ENCODE measurements around the gene CNIH3. TPM values are rescaled to one million over a fixed set of nuclear protein-coding genes. Genes with fewer than 3 reads are reported as not detected.
A peak's percentile ranks its signal among the peaks of the same experiment; 100 is the strongest.

The CNIH3 gene
- total and polyA plus RNA-seq, 10 of the 15 experiments (the other 5 are each of a cell fraction or from before 2014, with no cell fraction given) = 0.77 to 5.8 (median 1.8) TPM

DNA sequence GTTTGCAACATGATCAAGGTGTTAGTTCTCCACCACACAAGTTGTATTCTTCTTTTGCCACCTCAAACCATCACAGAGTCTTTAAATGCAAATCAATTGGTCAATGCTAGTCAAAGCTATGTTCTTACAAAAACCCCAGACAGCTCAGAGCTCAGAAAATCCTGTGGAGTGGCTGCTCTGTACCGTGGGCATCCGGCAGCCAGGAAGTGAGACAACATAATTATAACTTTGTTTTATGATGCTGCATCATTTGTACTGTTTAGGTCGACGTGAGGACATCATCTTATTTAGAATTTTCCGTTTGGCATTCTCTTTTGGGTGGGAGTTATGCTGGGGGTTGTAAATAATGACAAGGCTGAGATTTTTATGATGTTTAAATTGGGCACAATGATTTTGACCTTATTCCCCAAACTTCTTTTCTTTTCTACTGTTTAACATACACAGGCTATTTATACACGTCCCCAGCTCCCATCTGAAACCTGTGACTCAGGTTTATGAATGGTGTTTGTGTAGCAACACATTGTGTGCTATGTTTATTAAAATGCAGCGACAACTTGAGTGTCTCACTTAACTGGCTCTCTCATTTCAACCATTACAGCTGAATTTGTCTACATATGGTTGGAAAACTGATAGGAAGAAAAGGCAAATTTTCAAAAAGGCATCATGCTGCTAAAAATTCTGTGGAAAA is 124.0 kb downstream of the CNIH3 start (continued):
- TF ChIP-seq, protein P1, sequence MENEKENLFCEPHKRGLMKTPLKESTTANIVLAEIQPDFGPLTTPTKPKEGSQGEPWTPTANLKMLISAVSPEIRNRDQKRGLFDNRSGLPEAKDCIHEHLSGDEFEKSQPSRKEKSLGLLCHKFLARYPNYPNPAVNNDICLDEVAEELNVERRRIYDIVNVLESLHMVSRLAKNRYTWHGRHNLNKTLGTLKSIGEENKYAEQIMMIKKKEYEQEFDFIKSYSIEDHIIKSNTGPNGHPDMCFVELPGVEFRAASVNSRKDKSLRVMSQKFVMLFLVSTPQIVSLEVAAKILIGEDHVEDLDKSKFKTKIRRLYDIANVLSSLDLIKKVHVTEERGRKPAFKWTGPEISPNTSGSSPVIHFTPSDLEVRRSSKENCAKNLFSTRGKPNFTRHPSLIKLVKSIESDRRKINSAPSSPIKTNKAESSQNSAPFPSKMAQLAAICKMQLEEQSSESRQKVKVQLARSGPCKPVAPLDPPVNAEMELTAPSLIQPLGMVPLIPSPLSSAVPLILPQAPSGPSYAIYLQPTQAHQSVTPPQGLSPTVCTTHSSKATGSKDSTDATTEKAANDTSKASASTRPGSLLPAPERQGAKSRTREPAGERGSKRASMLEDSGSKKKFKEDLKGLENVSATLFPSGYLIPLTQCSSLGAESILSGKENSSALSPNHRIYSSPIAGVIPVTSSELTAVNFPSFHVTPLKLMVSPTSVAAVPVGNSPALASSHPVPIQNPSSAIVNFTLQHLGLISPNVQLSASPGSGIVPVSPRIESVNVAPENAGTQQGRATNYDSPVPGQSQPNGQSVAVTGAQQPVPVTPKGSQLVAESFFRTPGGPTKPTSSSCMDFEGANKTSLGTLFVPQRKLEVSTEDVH (IDR thresholded peaks at IDR 0.05; ENCODE audit: low read depth, partially characterized antibody) = no peak
- TF ChIP-seq SPI1 (IDR thresholded peaks at IDR 0.05; ENCODE audit: borderline replicate concordance, insufficient read depth, low read depth, low read length) (peak; percentile 69), MYC (IDR thresholded peaks at IDR 0.05; ENCODE audit: insufficient read depth, insufficient read length, insufficient replicate concordance, low read length, severe bottlenecking) (no peak), SUZ12 (IDR thresholded peaks at IDR 0.05; ENCODE audit: unreplicated experiment) (no peak), MTA2 (IDR thresholded peaks at IDR 0.05; ENCODE audit: low read depth) (peak; percentile 82), SREBF2 (IDR thresholded peaks at IDR 0.05; ENCODE audit: low read length) (no peak), BRCA1 (IDR thresholded peaks at IDR 0.05; ENCODE audit: low read depth, low read length) (no peak), CBX5 (IDR thresholded peaks at IDR 0.05; ENCODE audit: low read depth) (no peak), PML (IDR thresholded peaks at IDR 0.05; ENCODE audit: low read length) (no peak), RCOR1 (conservative IDR thresholded peaks at IDR 0.05; ENCODE audit: low read depth, low read length) (no peak; the same call in 1 of the 2 replicates)
- TF ChIP-seq, protein P2, sequence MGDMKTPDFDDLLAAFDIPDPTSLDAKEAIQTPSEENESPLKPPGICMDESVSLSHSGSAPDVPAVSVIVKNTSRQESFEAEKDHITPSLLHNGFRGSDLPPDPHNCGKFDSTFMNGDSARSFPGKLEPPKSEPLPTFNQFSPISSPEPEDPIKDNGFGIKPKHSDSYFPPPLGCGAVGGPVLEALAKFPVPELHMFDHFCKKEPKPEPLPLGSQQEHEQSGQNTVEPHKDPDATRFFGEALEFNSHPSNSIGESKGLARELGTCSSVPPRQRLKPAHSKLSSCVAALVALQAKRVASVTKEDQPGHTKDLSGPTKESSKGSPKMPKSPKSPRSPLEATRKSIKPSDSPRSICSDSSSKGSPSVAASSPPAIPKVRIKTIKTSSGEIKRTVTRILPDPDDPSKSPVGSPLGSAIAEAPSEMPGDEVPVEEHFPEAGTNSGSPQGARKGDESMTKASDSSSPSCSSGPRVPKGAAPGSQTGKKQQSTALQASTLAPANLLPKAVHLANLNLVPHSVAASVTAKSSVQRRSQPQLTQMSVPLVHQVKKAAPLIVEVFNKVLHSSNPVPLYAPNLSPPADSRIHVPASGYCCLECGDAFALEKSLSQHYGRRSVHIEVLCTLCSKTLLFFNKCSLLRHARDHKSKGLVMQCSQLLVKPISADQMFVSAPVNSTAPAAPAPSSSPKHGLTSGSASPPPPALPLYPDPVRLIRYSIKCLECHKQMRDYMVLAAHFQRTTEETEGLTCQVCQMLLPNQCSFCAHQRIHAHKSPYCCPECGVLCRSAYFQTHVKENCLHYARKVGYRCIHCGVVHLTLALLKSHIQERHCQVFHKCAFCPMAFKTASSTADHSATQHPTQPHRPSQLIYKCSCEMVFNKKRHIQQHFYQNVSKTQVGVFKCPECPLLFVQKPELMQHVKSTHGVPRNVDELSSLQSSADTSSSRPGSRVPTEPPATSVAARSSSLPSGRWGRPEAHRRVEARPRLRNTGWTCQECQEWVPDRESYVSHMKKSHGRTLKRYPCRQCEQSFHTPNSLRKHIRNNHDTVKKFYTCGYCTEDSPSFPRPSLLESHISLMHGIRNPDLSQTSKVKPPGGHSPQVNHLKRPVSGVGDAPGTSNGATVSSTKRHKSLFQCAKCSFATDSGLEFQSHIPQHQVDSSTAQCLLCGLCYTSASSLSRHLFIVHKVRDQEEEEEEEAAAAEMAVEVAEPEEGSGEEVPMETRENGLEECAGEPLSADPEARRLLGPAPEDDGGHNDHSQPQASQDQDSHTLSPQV (IDR thresholded peaks at IDR 0.05) = no peak
- TF ChIP-seq, protein P3, sequence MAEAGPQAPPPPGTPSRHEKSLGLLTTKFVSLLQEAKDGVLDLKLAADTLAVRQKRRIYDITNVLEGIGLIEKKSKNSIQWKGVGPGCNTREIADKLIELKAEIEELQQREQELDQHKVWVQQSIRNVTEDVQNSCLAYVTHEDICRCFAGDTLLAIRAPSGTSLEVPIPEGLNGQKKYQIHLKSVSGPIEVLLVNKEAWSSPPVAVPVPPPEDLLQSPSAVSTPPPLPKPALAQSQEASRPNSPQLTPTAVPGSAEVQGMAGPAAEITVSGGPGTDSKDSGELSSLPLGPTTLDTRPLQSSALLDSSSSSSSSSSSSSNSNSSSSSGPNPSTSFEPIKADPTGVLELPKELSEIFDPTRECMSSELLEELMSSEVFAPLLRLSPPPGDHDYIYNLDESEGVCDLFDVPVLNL (IDR thresholded peaks at IDR 0.05; ENCODE audit: low read depth, low read length) = no peak
- TF ChIP-seq, protein P4, sequence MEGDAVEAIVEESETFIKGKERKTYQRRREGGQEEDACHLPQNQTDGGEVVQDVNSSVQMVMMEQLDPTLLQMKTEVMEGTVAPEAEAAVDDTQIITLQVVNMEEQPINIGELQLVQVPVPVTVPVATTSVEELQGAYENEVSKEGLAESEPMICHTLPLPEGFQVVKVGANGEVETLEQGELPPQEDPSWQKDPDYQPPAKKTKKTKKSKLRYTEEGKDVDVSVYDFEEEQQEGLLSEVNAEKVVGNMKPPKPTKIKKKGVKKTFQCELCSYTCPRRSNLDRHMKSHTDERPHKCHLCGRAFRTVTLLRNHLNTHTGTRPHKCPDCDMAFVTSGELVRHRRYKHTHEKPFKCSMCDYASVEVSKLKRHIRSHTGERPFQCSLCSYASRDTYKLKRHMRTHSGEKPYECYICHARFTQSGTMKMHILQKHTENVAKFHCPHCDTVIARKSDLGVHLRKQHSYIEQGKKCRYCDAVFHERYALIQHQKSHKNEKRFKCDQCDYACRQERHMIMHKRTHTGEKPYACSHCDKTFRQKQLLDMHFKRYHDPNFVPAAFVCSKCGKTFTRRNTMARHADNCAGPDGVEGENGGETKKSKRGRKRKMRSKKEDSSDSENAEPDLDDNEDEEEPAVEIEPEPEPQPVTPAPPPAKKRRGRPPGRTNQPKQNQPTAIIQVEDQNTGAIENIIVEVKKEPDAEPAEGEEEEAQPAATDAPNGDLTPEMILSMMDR (IDR thresholded peaks at IDR 0.05 in 2 of 3, conservative IDR thresholded peaks at IDR 0.05 in 1 of 3; ENCODE audit: control insufficient read depth in 2 of 3, extremely low read depth in 1 of 3, insufficient read depth in 1 of 3, low read depth in 3 of 3, low read length in 3 of 3) = no peak

Measured in GM12878 (cell line).